ENCODE data around the gene AFDN. TPM values are rescaled to one million over a fixed set of nuclear protein-coding genes. Genes with fewer than 3 reads are reported as not detected.

Gene AFDN
- total RNA-seq, 1 experiment from 2014 or later = 182 TPM

GRCh38 chr6:168014428-168014827 is 187.7 kb downstream of the AFDN start (continued):
- TF ChIP-seq ARID4B (CRISPR knock-in tag; IDR thresholded peaks at IDR 0.05; ENCODE audit: borderline replicate concordance) (no peak), GRHL2 (CRISPR knock-in tag; IDR thresholded peaks at IDR 0.05; ENCODE audit: insufficient replicate concordance, severe bottlenecking) (no peak), NR3C1 (CRISPR knock-in tag; conservative IDR thresholded peaks at IDR 0.05; ENCODE audit: low read depth) (no peak), HMGA2 (CRISPR knock-in tag; IDR thresholded peaks at IDR 0.05) (no peak), ESRRA (CRISPR knock-in tag; IDR thresholded peaks at IDR 0.05; ENCODE audit: borderline replicate concordance) (no peak), ZNF121 (CRISPR knock-in tag; IDR thresholded peaks at IDR 0.05) (no peak), ZNF281 (CRISPR knock-in tag; IDR thresholded peaks at IDR 0.05) (no peak), MAX (CRISPR knock-in tag; IDR thresholded peaks at IDR 0.05) (no peak)
- TF ChIP-seq, protein P1, sequence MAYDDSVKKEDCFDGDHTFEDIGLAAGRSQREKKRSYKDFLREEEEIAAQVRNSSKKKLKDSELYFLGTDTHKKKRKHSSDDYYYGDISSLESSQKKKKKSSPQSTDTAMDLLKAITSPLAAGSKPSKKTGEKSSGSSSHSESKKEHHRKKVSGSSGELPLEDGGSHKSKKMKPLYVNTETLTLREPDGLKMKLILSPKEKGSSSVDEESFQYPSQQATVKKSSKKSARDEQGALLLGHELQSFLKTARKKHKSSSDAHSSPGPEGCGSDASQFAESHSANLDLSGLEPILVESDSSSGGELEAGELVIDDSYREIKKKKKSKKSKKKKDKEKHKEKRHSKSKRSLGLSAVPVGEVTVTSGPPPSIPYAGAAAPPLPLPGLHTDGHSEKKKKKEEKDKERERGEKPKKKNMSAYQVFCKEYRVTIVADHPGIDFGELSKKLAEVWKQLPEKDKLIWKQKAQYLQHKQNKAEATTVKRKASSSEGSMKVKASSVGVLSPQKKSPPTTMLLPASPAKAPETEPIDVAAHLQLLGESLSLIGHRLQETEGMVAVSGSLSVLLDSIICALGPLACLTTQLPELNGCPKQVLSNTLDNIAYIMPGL (CRISPR knock-in tag; IDR thresholded peaks at IDR 0.05) = no peak

GRCh38 chr6:168015009-168015408 is 188.3 kb downstream of the AFDN start:
- DNase-seq (ENCODE audit: low spot score) = no peak
- Mint-ChIP-seq H3K4me1 (peaks cover 14% of the 10 kb centered on the region), H3K27ac (no peak overlapping the region), H3K9me3 (peaks cover 40% of the 10 kb centered on the region), H3K27me3 (ENCODE audit: low read depth) (peaks cover 5% of the 10 kb centered on the region; the same call in 1 of the 2 replicates), H3K36me3 (peaks cover 22% of the 10 kb centered on the region), H3K4me3 (no peak overlapping the region)
- POLR2A ChIA-PET = no interaction called here
- CTCF ChIA-PET = no interaction called here
- no peak for ATAC-seq
- TF ChIP-seq CREB1 (CRISPR knock-in tag; IDR thresholded peaks at IDR 0.05) (no peak), CREM (CRISPR knock-in tag; IDR thresholded peaks at IDR 0.05) (no peak), AR (CRISPR knock-in tag; IDR thresholded peaks at IDR 0.05) (no peak), RELA (CRISPR knock-in tag; IDR thresholded peaks at IDR 0.05; ENCODE audit: borderline replicate concordance) (no peak), ZNF416 (CRISPR knock-in tag; IDR thresholded peaks at IDR 0.05) (no peak), SOX15 (CRISPR knock-in tag; IDR thresholded peaks at IDR 0.05) (no peak)
- TF ChIP-seq, protein P2, sequence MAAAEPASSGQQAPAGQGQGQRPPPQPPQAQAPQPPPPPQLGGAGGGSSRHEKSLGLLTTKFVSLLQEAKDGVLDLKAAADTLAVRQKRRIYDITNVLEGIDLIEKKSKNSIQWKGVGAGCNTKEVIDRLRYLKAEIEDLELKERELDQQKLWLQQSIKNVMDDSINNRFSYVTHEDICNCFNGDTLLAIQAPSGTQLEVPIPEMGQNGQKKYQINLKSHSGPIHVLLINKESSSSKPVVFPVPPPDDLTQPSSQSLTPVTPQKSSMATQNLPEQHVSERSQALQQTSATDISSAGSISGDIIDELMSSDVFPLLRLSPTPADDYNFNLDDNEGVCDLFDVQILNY (CRISPR knock-in tag; IDR thresholded peaks at IDR 0.05) = no peak
- TF ChIP-seq, protein P3, sequence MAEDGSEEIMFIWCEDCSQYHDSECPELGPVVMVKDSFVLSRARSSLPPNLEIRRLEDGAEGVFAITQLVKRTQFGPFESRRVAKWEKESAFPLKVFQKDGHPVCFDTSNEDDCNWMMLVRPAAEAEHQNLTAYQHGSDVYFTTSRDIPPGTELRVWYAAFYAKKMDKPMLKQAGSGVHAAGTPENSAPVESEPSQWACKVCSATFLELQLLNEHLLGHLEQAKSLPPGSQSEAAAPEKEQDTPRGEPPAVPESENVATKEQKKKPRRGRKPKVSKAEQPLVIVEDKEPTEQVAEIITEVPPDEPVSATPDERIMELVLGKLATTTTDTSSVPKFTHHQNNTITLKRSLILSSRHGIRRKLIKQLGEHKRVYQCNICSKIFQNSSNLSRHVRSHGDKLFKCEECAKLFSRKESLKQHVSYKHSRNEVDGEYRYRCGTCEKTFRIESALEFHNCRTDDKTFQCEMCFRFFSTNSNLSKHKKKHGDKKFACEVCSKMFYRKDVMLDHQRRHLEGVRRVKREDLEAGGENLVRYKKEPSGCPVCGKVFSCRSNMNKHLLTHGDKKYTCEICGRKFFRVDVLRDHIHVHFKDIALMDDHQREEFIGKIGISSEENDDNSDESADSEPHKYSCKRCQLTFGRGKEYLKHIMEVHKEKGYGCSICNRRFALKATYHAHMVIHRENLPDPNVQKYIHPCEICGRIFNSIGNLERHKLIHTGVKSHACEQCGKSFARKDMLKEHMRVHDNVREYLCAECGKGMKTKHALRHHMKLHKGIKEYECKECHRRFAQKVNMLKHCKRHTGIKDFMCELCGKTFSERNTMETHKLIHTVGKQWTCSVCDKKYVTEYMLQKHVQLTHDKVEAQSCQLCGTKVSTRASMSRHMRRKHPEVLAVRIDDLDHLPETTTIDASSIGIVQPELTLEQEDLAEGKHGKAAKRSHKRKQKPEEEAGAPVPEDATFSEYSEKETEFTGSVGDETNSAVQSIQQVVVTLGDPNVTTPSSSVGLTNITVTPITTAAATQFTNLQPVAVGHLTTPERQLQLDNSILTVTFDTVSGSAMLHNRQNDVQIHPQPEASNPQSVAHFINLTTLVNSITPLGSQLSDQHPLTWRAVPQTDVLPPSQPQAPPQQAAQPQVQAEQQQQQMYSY (CRISPR knock-in tag; IDR thresholded peaks at IDR 0.05) = no peak
- TF ChIP-seq, protein P4, sequence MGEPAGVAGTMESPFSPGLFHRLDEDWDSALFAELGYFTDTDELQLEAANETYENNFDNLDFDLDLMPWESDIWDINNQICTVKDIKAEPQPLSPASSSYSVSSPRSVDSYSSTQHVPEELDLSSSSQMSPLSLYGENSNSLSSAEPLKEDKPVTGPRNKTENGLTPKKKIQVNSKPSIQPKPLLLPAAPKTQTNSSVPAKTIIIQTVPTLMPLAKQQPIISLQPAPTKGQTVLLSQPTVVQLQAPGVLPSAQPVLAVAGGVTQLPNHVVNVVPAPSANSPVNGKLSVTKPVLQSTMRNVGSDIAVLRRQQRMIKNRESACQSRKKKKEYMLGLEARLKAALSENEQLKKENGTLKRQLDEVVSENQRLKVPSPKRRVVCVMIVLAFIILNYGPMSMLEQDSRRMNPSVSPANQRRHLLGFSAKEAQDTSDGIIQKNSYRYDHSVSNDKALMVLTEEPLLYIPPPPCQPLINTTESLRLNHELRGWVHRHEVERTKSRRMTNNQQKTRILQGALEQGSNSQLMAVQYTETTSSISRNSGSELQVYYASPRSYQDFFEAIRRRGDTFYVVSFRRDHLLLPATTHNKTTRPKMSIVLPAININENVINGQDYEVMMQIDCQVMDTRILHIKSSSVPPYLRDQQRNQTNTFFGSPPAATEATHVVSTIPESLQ (CRISPR knock-in tag; IDR thresholded peaks at IDR 0.05) = no peak
